WTC11 (cell line): ENCODE data around the gene CPNE8.

Source experiments
- CREB1 ChIP-seq: sonication (generic); formaldehyde crosslinking; IDR thresholded peaks from 2 replicates; pipeline ENCODE4 v1.8.0; 2023; ENCODE audit warnings: mild to moderate bottlenecking, missing genetic modification reagents
- JAZF1 ChIP-seq: fragments of 250-450 bp; sonication (Bioruptor Pico); IDR thresholded peaks from 2 replicates; pipeline ENCODE4 v1.9.0; 2021; ENCODE audit warnings: moderate library complexity, mild to moderate bottlenecking, inconsistent platforms
- MXD4 ChIP-seq: fragments of 250-450 bp; sonication (Bioruptor Pico); IDR thresholded peaks from 2 replicates; pipeline ENCODE4 v1.8.0; 2021; ENCODE audit warnings: mild to moderate bottlenecking, moderate library complexity, borderline replicate concordance
- TEAD4 ChIP-seq: sonication (generic); formaldehyde crosslinking; IDR thresholded peaks from 2 replicates; pipeline ENCODE4 v1.8.0; 2022; ENCODE audit warnings: mild to moderate bottlenecking, missing genetic modification reagents
- ZNF121 ChIP-seq: sonication (generic); formaldehyde crosslinking; IDR thresholded peaks from 2 replicates; pipeline ENCODE4 v1.8.0; 2023; ENCODE audit warnings: missing genetic modification reagents
- ZNF317 ChIP-seq: sonication (generic); formaldehyde crosslinking; IDR thresholded peaks from 2 replicates; pipeline ENCODE4 v1.8.1; 2023; ENCODE audit warnings: low read depth, mild to moderate bottlenecking, moderate library complexity, missing genetic modification reagents, borderline replicate concordance
- TF ChIP-seq, protein P1 (sequence below): fragments of 200-600 bp; IDR thresholded peaks from 2 replicates; pipeline ENCODE4 v1.8.0; 2022; ENCODE audit warnings: antibody characterized with exemption
- TF ChIP-seq, protein P2 (sequence below): sonication (generic); formaldehyde crosslinking; IDR thresholded peaks from 2 replicates; pipeline ENCODE4 v1.8.1; 2022; ENCODE audit warnings: low read depth, mild to moderate bottlenecking, moderate library complexity, missing genetic modification reagents, borderline replicate concordance
- TF ChIP-seq, protein P3 (sequence below): sonication (generic); formaldehyde crosslinking; IDR thresholded peaks from 2 replicates; pipeline ENCODE4 v1.8.1; 2023; ENCODE audit warnings: mild to moderate bottlenecking, missing genetic modification reagents, moderate library complexity
- TF ChIP-seq, protein P4 (sequence below): fragments of 250-450 bp; sonication (Bioruptor Pico); IDR thresholded peaks from 2 replicates; pipeline ENCODE4 v2.1.2; 2022; ENCODE audit warnings: mild to moderate bottlenecking, moderate library complexity

DNA sequence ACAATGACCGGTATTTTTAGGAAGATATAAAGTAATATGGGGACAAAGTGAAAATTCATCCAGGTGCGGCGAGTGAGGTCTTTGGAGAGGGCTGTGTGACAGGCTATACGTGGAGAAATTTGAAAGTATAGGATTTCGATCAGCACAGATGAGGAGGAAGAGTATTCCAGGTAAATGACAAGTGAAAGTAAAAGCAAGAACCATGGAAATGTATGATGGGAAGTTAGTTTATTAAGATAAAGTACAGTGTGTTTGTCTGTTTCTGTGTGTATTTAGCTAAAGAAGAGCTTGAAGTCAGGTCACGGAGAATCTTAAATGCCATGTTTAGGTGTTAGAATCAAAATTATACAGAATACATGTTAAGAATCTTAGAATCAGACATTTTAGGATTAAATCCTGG is 239.0 kb downstream of the CPNE8 start:
- TF ChIP-seq TEAD4 (CRISPR knock-in tag) (no peak), JAZF1 (CRISPR knock-in tag) (no peak), ZNF121 (no peak), ZNF317 (CRISPR knock-in tag) (no peak), MXD4 (CRISPR knock-in tag) (no peak), CREB1 (CRISPR knock-in tag) (no peak)
- TF ChIP-seq, protein P1, sequence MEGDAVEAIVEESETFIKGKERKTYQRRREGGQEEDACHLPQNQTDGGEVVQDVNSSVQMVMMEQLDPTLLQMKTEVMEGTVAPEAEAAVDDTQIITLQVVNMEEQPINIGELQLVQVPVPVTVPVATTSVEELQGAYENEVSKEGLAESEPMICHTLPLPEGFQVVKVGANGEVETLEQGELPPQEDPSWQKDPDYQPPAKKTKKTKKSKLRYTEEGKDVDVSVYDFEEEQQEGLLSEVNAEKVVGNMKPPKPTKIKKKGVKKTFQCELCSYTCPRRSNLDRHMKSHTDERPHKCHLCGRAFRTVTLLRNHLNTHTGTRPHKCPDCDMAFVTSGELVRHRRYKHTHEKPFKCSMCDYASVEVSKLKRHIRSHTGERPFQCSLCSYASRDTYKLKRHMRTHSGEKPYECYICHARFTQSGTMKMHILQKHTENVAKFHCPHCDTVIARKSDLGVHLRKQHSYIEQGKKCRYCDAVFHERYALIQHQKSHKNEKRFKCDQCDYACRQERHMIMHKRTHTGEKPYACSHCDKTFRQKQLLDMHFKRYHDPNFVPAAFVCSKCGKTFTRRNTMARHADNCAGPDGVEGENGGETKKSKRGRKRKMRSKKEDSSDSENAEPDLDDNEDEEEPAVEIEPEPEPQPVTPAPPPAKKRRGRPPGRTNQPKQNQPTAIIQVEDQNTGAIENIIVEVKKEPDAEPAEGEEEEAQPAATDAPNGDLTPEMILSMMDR, result no peak
- TF ChIP-seq, protein P2, sequence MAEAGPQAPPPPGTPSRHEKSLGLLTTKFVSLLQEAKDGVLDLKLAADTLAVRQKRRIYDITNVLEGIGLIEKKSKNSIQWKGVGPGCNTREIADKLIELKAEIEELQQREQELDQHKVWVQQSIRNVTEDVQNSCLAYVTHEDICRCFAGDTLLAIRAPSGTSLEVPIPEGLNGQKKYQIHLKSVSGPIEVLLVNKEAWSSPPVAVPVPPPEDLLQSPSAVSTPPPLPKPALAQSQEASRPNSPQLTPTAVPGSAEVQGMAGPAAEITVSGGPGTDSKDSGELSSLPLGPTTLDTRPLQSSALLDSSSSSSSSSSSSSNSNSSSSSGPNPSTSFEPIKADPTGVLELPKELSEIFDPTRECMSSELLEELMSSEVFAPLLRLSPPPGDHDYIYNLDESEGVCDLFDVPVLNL (CRISPR knock-in tag), result no peak
- TF ChIP-seq, protein P3, sequence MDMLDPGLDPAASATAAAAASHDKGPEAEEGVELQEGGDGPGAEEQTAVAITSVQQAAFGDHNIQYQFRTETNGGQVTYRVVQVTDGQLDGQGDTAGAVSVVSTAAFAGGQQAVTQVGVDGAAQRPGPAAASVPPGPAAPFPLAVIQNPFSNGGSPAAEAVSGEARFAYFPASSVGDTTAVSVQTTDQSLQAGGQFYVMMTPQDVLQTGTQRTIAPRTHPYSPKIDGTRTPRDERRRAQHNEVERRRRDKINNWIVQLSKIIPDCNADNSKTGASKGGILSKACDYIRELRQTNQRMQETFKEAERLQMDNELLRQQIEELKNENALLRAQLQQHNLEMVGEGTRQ (CRISPR knock-in tag), result no peak
- TF ChIP-seq, protein P4, sequence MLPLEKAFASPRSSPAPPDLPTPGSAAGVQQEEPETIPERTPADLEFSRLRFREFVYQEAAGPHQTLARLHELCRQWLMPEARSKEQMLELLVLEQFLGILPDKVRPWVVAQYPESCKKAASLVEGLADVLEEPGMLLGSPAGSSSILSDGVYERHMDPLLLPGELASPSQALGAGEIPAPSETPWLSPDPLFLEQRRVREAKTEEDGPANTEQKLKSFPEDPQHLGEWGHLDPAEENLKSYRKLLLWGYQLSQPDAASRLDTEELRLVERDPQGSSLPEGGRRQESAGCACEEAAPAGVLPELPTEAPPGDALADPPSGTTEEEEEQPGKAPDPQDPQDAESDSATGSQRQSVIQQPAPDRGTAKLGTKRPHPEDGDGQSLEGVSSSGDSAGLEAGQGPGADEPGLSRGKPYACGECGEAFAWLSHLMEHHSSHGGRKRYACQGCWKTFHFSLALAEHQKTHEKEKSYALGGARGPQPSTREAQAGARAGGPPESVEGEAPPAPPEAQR, result no peak
